ENCODE results near the gene PFDN4.
A peak's percentile ranks its signal among the peaks of the same experiment; 100 is the strongest.

The PFDN4 gene, protein sequence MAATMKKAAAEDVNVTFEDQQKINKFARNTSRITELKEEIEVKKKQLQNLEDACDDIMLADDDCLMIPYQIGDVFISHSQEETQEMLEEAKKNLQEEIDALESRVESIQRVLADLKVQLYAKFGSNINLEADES

DNA sequence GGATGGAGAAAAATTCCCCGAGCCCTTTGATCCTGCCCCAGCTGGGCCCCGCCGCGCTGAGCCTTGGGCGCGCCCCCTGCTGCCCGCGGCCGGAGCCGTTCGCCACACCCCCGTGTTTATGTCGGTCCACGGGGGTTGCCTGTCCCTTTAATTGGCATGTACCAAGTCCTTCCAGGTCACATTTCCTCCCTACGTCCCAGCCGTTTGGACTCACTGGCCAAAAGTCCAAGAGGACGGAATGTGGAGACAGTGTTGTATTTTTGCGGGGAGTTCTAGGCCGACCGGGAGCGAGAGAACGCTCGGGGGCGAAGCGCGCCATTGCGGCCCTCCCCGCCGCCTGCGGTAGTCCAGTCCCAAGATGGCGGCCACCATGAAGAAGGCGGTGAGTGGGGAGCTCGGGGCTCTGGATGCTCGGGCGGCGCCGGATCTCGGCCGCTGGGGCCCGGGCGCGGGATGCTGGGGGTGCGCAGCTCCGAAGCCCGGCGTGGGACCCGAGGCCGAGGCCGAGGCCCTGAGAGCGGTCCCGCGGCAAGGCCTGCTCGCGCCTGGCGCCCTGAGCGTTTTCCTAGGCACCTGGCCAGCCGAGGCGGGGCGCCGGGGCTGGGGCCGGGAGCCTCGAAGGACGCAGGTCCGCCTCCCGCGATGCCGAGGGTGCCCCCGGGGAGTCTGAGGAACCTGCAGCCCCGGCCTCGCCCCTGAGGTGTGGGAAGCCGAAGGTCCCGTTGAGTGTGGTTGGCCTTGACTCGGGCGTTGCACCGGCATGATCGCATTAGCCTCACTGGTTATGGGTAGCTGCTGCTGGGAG lies at the start of gene PFDN4:
TSS of gene PFDN4 (plus strand) at position 345 of the 805 bp plus-strand sequence. CDS start at position 359, 14 bp downstream.
- DNase-seq, result peak; percentile 82 to 86

DNA sequence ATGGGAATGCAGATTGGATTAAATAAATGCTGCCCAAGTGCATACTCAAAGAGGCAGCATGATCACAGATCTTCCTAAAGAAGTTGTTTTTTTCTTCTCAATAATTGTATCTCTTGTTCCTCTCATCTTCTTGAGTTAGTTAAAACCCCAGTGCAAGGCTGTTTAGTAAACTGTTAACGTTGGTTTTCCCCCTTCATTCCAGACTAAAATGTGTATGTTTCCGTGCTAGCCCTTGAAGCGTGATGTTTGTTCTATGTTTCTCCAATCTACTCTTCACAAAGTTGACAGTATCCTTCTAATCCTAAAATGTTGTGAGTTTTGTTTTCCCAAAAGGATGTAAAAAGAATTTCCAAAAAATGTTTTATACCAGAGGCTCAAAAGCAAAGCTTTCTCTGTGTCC lies 49.7 kb upstream of the PFDN4 start:
- DNase-seq, result no peak

DNA sequence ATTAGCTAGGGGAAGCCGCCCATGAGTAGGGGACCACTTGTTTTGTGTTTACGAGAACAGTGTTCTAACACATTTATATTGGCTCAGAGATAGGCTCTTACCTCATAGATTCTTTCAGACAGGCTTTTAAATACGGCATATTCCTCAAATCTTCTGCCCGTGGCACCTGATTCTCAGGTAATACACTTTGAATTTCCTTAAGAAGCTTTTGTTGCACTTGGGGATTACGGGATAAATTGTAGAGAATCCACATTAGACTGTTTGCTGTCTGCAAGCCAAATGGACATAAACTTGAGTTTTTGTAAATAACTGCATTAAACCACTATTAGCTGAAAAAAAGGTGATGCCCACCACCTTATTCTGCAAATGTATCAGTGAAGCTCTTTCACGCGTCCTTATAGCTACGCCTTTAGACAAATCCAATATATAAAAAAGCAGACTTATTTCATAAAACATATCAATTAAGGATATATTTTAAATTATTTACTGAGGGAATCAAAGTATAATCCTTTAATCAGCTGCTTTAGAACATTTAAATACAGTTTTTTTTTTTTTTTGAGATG lies 49.0 kb upstream of the PFDN4 start:
- DNase-seq, result no peak

DNA sequence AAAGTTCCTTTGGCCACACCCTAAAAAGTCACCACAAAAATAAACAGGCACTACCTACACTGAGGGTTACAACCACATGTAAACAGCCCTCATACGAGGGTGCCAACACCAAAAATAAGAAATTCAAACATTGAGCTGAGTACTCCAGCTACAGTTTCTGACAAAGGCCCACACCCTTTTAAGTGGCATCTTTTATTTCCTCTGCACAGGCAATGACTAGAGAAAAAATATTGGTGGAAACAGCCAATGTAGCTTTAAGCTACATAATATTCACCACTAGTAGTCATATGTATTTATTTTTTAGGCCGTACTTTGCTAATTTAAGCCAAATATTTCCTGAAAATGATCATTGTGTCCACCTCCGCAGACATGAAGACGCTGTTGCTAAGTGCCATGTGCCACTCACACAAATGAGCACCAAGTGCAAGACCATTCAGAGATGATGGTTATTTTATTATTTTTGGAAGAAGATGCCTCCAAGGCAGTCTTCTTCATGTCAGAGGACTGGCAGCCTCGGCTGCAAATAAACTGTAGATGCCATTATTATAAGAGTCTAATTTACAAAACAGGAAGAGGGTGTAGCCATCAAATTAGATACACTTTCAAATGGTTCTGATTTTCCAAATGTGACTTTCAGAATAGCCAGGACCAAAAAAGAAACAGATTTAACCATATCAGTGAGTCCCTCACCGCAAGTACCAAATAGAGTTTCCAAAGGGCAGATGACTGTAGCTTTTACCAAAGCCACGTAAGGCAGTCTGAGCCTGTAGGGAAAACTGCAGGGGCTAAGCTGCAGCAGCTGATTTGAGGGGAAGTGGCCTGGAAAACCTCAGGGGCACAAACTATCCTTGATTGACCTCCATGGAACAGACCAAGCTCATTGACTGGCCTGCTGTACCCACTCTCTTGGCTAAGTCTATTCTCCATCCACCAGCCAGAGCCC lies 47.6 kb upstream of the PFDN4 start:
- DNase-seq, result no peak

DNA sequence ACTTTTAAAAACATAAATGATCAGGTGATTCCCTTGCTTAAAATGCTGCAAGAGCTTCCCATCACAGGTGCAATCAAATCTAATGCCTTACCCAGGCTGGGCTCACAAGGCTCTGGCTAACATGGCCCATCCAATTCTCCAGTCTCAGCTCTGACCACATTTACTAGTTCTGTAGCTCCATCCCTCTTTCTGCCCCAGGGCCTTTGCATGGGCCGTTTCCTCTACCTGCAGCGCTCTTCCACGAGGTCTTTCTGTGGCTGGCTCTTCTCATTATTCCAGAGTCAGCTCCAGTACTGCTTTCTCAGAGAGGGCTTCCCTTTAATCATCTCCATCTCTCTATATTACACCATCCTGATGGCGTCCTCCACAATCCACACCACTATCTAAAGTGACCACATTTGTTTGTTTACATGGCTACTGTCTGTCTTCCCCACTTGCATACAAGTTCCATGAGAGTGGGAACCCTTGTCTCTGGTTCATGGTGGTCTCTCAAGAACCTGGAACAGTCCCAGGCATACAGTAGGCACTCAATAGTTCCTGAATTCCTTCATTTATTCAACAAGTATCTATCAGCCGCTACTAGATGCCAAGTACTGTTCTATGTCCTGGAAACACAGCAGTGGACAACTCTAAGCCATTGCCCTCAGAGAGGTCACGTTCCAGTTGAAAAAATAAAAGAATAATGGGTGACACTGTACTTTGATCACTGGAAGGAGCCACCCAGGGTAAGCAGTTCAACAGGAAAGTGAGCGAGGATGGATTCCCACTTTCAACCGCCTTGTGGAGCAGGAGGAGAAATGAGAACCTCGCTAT lies 46.7 kb upstream of the PFDN4 start:
- no peak for DNase-seq

DNA sequence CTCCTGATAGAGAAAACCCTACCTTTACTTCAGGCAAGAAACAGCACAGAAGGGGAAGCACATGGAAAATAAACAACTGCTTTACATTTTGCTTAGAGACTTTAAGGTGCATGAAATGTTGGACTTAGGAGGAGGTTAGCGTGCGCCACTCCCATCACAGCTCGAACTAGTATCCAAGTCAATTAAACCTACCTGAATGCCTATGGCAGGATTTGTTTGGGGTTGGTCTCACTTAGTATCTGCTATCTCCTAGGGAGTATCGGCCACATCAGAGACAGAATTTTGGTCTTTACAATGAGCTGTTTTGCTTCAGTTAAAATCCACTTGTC lies 46.1 kb upstream of the PFDN4 start:
- DNase-seq, result no peak

DNA sequence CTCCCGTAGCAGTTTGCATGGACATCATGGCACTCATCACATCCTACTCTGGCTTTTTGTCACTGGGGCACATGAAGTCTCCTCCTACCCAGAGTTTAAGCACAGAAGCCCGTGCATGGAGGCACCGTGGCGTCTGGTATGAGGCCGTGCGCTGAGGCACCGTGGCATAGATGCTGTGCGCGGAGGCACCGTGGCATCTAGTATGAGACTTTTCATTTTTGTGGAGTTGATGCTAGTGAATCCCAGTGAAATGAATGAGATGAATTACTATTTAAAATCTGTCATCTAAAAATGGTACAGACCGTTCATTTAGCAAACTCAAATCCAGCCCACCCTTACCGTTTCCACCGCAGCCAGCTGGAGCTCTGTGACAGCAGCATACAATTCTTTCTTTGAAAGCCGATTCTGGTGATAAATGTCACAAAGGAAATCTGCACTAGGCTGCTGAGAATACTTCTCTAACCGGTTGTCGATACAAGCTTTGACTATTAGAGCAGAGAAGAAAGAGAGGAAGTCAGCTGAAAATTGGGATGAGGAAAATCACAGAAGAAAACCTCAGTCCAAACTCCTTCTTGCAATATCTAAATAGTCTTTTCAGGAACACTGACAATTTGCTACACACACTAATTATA lies 45.4 kb upstream of the PFDN4 start:
- DNase-seq, result no peak

DNA sequence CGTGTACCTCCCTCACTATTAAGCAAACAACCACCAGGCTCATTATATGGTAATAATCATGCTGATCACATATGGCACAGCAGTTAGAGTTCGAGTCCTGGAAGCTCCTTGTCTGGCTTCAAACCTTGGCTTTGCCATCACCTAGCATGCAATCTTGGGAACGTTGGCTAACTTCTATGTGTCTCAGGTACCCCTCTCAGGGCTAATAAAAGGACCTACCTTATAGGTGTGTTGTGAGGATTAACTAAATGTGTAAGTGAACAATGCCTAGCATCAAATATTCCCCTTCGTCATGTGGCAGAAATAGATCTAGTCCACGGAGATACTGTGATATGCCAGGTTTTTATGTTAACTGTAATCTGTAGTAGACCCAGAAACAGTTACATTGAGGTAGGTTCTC lies 44.5 kb upstream of the PFDN4 start:
- no peak for DNase-seq

DNA sequence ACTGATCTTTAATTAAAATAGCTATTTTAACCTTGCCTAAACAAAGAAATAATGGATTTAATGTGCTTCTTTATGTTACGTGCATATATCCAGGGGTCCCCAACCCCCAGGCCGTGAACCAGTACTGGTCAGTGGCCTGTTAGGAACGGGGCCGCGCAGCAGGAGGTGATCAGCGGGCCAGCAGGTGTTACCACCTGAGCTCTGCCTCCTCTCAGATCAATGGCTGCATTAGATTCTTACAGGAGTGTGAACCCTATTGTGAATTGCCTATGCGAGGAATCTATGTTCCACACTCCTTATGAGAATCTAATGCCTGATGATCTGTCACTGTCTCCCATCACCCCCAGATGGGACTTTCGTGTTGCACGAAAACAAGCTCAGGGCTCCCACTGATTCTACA lies 42.9 kb upstream of the PFDN4 start:
- no peak for DNase-seq

DNA sequence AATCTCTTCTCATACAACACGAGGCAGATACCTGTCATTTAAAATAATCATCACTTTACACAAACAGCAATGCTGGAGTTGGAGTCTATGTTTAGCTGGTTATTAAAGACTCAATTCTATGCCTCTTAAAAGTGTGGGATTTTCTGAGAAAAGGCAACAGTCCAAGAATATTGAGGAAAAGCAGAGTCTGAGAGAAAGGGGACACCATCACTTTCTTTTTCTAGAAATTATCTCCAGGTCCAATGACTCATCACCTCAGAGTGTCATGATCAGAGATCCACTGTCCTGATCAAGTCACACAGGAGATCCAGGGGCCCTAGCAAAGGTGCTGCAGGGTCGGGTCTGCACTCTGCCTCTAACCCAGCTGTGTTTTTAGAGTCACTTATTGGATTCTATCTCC lies 42.1 kb upstream of the PFDN4 start:
- no peak for DNase-seq

DNA sequence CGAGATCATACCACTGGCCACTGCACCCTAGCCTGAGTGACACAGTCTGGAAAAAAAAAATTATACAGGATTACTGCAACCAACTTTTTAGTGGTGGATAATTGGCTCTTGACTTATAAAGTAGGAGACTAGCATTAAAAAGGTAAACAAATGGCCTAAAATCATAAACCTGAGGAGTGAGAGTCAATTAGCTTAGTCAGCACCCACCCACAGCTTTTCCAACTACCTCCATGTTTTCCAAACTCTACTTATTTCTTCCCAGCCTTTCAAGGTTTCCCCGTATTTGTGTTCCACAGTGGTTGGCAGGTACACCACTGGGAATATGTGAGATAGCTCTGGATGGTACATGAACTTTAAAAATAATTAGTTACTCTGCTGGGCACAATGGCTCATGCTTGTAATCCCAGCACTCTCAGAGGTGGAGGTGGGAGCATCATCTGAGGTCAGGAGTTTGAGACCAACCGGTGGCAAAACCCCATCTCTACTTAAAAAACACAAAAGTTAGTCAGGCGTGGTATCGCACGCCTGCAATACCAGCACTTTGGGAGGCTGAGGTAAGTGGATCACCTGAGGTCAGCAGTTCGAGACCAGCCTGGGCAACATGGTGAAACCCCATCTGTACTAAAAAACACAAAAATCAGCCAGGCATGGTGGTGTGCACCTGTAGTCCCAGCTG lies 40.8 kb upstream of the PFDN4 start:
- DNase-seq, result no peak

DNA sequence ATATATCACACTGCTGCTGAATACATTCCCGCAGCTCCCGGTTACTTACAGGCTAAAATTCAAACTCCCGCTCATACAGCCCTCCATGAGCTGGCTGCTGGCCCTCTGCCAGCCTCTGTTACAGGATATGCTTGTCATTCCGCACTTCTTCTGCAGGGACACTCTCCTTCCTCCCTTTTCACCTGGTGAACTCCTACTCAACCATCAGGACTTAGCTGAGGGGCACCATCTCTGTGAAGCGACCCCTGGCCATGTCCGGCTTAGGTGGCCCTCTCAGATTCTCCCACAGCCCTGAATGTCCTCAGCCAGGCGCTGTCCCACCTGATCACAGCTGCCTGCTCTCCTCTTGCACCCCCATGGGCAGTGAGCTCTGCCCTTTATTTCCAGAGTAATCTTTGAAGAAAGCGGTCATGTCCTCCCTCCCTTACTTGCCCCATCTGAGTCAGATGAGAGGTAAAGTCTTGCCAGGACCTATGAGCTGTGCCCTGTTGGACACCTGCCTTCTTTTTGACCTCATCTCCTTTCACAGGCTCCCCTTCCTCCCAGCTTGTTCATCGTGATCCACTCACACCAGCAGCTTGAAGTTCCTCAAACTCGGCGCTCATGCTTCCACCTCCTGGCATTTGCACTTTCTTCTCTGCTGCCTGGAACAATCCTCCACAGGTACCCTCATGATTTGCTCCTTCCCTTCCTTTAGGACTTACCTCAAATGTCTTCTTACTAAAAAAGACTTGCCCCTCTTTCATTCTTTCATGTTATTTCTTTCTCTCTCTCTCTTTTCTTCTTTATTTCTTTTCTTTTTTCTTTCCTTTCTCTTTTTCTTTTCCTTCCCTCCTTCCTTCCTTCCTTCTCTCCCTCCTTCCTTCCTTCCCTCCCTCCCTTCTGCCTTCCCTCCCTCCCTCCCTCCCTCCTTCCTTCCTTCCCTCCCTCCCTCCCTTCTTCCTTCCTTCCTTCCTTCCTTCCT lies 39.7 kb upstream of the PFDN4 start:
- DNase-seq, result no peak

DNA sequence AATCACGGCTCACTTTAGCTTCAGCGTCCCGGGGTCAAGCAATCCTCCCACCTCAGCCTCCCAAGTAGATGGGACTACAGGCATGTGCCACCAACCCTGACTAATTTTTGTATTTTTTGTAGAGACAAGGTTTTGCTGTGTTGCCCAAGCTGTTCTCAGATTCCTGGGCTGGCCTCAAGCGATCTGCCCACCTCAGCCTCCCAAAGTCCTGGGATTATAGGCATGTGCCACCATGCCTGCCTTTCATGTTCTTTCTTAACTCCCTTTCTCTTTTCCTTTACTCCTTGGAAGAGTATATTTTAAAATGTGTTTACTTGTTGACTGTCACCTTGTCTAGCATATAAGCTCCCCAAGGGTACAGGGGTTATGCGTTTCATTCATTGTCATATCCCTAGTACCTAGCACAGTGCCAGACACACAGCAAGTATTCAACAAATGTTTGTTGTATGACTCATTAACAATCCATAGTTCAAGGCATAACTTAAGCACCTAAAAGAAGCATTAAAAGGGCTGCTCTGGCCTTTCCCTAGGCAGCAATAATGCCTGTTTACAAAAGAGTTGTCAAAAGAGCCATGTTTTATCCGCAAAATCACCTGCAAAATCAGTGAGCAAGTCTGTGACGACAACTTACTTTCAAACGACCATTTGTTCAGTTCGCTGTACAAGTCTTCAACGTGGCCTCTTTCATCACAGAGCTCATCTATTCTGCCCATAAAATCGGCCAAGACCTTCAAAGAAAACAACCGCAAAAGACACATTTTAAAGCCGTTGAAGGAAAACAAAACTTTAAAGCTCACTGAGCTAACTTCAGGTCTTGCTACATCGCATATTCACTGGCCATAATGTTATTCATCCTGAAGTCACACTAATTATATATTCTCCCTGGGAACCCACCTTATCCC lies 38.7 kb upstream of the PFDN4 start:
- no peak for DNase-seq

DNA sequence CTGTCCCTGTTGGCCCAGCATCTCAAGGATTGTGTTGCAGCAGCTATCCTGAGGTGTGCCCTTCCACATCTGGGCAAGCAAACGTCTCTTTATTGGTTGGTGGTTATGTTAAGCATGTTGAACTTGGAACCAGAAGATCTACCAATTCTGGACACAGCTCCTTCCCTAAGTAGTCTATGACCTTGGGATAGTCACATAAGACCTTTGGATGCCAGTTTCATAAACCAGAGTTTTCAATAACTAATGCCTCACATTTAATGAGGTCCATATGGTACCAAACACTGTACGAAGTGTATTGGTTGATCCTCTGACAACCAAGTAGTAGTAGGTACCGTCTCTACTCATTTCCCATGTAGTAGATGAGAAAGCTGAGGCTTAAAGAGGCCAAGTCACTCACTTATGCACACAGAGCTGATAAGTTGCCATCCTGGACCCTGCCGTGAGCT lies 37.8 kb upstream of the PFDN4 start:
- DNase-seq, result no peak

DNA sequence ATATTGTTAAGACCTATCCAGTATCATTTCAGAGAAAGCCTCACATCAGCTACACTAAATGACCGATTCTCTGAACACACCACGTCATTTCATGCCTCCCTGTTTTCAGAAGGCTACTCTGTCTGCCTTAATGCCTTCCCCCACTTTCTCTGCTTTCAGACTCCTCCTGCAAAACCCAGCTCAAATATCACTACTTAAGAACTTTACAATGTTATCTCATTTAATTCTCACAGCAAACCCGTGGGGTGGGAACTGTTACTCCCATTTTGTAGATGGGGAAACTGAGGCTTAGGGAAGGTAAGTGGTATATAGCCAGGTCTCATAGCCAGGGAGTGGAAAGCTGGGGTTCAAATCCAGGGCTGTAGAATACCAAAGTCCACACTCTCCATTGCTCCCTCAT lies 36.9 kb upstream of the PFDN4 start:
- DNase-seq, result no peak

DNA sequence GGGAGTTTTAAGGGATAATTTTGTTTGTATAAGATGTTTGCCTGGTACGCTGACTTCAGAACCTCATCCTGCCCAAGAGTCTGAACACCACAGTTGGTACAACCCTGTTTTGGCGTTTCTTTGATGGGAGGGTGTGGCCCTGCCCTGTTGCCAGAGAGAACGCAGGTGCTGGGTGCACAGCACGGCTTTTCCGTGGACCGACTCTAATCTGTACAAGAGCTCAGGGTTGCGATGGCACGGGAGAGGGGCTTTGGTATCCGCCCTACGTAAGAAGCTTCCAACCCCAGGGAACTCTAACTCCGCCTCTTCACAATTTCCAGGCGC lies 35.4 kb upstream of the PFDN4 start:
- no peak for DNase-seq

DNA sequence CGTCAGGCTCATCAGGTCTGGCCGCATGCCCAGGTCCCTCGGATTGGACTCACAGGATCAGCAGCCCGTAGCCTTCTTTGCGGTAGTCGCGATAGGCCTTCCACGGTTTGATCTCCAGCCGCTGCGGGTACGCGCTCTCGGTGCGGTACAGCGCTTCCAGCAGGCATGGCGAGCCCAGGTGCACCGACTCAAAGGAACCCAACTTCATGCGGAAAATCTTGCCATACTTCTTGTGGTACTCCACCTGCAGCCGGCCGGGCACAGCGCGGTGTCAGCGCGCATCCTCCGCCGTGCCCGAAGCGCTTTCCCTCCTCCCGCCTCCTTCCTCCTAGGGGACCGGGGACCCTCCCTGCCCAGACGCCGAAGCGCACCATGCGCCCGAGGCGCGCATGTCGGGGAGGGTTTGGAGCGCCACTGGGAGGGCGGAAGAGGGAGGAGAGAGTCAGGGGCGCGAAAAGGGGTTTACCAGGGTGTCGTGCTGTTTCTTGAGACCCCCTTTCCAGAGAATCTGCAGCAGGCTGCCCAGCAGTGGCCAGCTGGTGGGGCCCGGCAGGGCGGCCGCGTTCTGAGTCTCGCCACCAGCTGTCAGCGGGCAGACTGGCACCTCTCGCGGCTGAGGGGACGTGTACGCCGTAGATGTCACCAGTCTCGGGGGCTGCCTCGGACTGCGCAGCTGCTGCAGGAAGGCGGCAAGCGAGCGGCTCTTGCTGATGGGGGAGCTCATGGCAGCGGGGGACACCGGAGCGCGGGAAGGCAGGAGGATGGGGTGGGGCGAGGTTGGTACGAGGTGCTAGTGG lies 34.8 kb upstream of the PFDN4 start:
- DNase-seq, result peak in 1 of 2 experiments; percentile 5
